Thyroid gland (tissue), 4 donors: ENCODE data around the gene DYNC2LI1.

Experiments used
- POLR2A ChIP-seq, 2 donors: fragments of 450-650 bp; IDR thresholded peaks; one replicate each; pipeline ENCODE4 v1.6.1; 2017; ENCODE audit warnings: antibody characterized with exemption in 2 of 2, mild to moderate bottlenecking in 2 of 2, moderate library complexity in 1 of 2
- TF ChIP-seq, protein P1 (sequence below), 6 experiments: fragments of 200-600 bp in 3 of 6; fragments of 450-650 bp in 3 of 6; sonication (generic) in 3 of 6; IDR thresholded peaks; one replicate each; pipeline ENCODE4 v1.5.1; 2016 to 2019; ENCODE audit warnings: antibody characterized with exemption in 6 of 6, mild to moderate bottlenecking in 2 of 6, inconsistent platforms in 1 of 6, moderate library complexity in 1 of 6

GRCh38 chr2:43759195-43759594 lies 14.6 kb upstream of the DYNC2LI1 start:
- TF ChIP-seq, protein P1, sequence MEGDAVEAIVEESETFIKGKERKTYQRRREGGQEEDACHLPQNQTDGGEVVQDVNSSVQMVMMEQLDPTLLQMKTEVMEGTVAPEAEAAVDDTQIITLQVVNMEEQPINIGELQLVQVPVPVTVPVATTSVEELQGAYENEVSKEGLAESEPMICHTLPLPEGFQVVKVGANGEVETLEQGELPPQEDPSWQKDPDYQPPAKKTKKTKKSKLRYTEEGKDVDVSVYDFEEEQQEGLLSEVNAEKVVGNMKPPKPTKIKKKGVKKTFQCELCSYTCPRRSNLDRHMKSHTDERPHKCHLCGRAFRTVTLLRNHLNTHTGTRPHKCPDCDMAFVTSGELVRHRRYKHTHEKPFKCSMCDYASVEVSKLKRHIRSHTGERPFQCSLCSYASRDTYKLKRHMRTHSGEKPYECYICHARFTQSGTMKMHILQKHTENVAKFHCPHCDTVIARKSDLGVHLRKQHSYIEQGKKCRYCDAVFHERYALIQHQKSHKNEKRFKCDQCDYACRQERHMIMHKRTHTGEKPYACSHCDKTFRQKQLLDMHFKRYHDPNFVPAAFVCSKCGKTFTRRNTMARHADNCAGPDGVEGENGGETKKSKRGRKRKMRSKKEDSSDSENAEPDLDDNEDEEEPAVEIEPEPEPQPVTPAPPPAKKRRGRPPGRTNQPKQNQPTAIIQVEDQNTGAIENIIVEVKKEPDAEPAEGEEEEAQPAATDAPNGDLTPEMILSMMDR (IDR thresholded peaks at IDR 0.05) = no peak
- no peak for TF ChIP-seq POLR2A (IDR thresholded peaks at IDR 0.05)
